ENCODE data around the gene FSHR.

The FSHR gene

DNA sequence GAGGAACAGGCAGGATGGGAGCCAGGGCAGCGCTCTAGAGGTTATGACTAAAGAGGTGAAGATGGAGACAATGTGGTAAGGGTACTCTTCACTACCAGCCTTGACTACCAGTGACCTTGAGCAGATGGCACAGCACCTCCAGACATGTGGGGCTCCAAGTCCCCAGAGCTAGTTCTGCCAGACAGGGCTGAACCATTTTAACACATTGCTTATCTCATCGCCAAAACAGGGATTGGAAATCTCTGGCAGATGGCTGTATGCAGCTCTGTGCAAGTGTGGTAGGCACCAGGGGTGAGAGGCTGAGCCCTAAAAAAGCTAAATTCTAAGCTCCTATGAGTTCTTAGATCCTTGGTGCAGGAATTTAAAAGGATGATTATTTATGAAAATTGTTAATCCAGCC, 41.3 kb downstream of the FSHR start:
- no peaks in the 10 kb centered on the region for H3K27me3 ChIP-seq (ENCODE audit: control insufficient read depth, insufficient read depth, low read length)
- H3K4me1 ChIP-seq (ENCODE audit: control insufficient read depth, insufficient read depth, low read length): no peaks in the 10 kb centered on the region
- H3K9me3 ChIP-seq (ENCODE audit: control insufficient read depth, insufficient read depth, low read depth, low read length): no peaks in the 10 kb centered on the region
- H3K4me3 ChIP-seq (ENCODE audit: low read depth, low read length): no peak overlapping the region
- H3K9ac ChIP-seq (ENCODE audit: low read length): no peak overlapping the region
- no peak overlapping the region for H3K27ac ChIP-seq (ENCODE audit: low read depth, low read length)
- H3K36me3 ChIP-seq (ENCODE audit: control insufficient read depth, insufficient read depth, low read length): no peaks in the 10 kb centered on the region

DNA sequence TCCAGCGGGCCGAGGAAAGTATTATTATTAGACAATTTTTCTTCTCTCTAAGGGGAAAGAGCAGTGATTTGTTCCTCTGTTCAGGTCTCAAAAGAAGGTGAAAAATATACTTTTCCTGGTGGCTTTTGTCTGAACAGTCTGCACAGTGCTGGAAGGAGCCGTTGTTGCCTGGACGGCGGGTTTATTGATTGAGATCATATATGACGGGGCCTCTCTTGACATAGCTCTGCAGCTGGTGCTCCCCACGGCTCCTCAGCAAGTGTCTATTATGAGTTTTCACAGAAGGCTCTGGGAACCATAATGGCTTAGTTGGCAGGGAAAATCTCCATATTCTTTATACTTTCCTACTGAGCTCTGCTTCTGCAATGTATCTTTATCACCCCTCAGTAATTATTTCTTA, 42.9 kb downstream of the FSHR start:
- Histone ChIP-seq H3K4me3 (ENCODE audit: low read depth, low read length) (no peak overlapping the region), H3K36me3 (ENCODE audit: control insufficient read depth, insufficient read depth, low read length) (no peaks in the 10 kb centered on the region), H3K9ac (ENCODE audit: low read length) (no peak overlapping the region), H3K4me1 (ENCODE audit: control insufficient read depth, insufficient read depth, low read length) (no peaks in the 10 kb centered on the region), H3K27me3 (ENCODE audit: control insufficient read depth, insufficient read depth, low read length) (no peaks in the 10 kb centered on the region), H3K27ac (ENCODE audit: low read depth, low read length) (no peak overlapping the region), H3K9me3 (ENCODE audit: control insufficient read depth, insufficient read depth, low read depth, low read length) (no peaks in the 10 kb centered on the region)

DNA sequence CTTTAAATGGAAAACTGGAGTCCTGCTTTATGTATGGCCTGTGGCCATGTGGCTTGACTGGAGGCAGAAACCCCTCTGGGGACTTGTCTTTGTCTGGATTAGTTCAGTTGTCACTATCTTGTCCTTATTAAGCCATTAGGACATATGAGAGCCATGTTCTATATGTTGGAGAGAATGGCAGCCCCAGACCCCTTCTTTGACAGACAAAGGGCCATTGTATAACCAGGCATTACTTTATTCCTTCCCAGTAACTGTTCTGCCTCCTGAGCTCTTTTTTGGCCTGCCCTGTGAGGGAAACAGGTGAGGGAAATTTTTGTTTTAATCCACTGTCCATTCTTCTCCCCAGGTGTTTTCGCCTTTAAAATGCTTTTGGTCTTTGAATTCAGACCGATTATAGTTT, 43.3 kb downstream of the FSHR start:
- Histone ChIP-seq H3K27me3 (ENCODE audit: control insufficient read depth, insufficient read depth, low read length) (no peaks in the 10 kb centered on the region), H3K4me1 (ENCODE audit: control insufficient read depth, insufficient read depth, low read length) (no peaks in the 10 kb centered on the region), H3K4me3 (ENCODE audit: low read depth, low read length) (no peak overlapping the region), H3K9ac (ENCODE audit: low read length) (no peak overlapping the region), H3K9me3 (ENCODE audit: control insufficient read depth, insufficient read depth, low read depth, low read length) (no peaks in the 10 kb centered on the region), H3K27ac (ENCODE audit: low read depth, low read length) (no peak overlapping the region), H3K36me3 (ENCODE audit: control insufficient read depth, insufficient read depth, low read length) (no peaks in the 10 kb centered on the region)

DNA sequence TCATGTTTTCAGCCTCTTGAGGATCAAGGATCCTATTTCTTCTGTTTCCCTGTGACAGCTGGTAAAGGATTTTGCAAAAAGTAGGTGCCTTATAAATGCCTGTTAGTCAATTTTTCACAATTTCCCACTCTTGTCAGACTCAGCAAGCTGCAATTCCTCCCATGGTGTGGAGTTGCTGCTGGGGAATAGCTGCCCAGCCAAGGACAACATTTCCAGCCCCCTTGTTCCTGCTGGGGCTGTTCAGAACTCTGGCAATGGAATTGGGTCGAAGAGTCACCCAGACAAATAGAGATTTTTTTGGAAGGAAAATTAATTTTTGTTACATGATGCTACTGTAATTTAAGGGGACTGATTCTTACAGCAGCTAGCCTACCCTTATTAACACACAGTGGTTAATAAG, 43.7 kb downstream of the FSHR start:
- H3K9me3 ChIP-seq (ENCODE audit: control insufficient read depth, insufficient read depth, low read depth, low read length): no peaks in the 10 kb centered on the region
- no peaks in the 10 kb centered on the region for H3K27me3 ChIP-seq (ENCODE audit: control insufficient read depth, insufficient read depth, low read length)
- no peaks in the 10 kb centered on the region for H3K4me1 ChIP-seq (ENCODE audit: control insufficient read depth, insufficient read depth, low read length)
- no peak overlapping the region for H3K27ac ChIP-seq (ENCODE audit: low read depth, low read length)
- H3K4me3 ChIP-seq (ENCODE audit: low read depth, low read length): no peak overlapping the region
- no peak overlapping the region for H3K9ac ChIP-seq (ENCODE audit: low read length)
- H3K36me3 ChIP-seq (ENCODE audit: control insufficient read depth, insufficient read depth, low read length): no peaks in the 10 kb centered on the region

DNA sequence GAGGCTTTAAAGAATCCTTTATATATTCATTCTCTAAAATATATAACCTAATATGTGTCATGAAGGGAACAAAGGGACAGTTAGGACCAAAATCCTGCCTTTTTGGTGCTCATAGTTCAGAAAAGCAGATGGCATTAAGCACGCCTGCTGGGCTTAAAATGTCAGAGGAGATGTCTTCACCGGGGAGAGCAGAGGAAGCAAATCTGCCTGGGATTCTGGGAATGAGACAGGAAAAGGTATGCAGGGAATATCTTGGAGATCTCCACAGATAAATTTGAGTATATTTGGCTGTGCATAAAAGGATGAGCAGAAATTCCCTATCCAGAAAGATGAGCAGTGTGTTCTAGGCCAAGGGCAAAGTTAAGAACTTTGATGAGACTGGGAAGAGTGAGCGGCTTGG, 45.5 kb downstream of the FSHR start:
- Histone ChIP-seq H3K27me3 (ENCODE audit: control insufficient read depth, insufficient read depth, low read length) (no peaks in the 10 kb centered on the region), H3K9me3 (ENCODE audit: control insufficient read depth, insufficient read depth, low read depth, low read length) (no peaks in the 10 kb centered on the region), H3K4me3 (ENCODE audit: low read depth, low read length) (no peak overlapping the region), H3K36me3 (ENCODE audit: control insufficient read depth, insufficient read depth, low read length) (no peaks in the 10 kb centered on the region), H3K4me1 (ENCODE audit: control insufficient read depth, insufficient read depth, low read length) (no peaks in the 10 kb centered on the region), H3K9ac (ENCODE audit: low read length) (no peak overlapping the region), H3K27ac (ENCODE audit: low read depth, low read length) (no peak overlapping the region)

DNA sequence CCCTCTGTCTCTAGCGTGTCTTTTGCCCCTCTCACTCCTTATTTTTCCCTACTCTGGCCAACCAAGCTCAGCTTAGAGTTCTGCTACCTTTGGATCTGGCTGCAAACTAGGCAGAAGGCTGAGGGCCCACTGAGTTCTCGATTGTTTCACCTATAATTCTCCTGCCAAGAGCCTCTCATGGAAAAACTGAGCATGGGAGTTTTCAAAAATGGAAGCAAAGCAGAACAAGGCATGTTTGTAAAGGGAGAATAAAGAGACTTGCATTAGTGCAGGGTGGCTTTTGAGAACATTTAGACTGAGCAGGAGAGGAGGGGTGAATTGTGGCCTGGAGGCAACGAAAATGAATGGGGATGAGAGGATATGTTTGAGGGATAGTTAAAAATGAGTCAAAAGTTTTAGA, 45.9 kb downstream of the FSHR start:
- no peaks in the 10 kb centered on the region for H3K4me1 ChIP-seq (ENCODE audit: control insufficient read depth, insufficient read depth, low read length)
- no peaks in the 10 kb centered on the region for H3K9me3 ChIP-seq (ENCODE audit: control insufficient read depth, insufficient read depth, low read depth, low read length)
- no peak overlapping the region for H3K4me3 ChIP-seq (ENCODE audit: low read depth, low read length)
- H3K27ac ChIP-seq (ENCODE audit: low read depth, low read length): no peak overlapping the region
- H3K9ac ChIP-seq (ENCODE audit: low read length): no peak overlapping the region
- no peaks in the 10 kb centered on the region for H3K36me3 ChIP-seq (ENCODE audit: control insufficient read depth, insufficient read depth, low read length)
- H3K27me3 ChIP-seq (ENCODE audit: control insufficient read depth, insufficient read depth, low read length): no peaks in the 10 kb centered on the region

DNA sequence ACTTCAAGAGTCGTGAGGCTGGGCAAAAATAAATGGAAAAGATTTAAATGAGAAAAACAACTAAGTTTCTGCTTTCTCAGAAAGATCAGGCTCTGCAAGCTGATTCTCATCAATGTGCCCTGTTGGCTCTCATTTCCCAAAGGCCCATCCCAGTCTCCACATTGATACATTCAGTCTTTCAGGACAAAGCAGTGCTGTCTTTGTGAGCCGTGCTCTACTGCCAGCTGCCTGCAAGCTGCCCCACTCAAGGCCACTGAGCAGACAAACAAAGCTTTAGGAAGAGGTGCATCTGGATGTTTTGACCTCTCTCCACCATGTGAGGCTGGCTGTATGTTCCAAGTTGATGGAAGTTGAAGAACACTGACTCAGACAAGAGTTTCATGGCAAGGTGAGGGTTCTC, 48.8 kb downstream of the FSHR start:
- Histone ChIP-seq H3K4me1 (ENCODE audit: control insufficient read depth, insufficient read depth, low read length) (no peaks in the 10 kb centered on the region), H3K4me3 (ENCODE audit: low read depth, low read length) (no peak overlapping the region), H3K9ac (ENCODE audit: low read length) (no peak overlapping the region), H3K9me3 (ENCODE audit: control insufficient read depth, insufficient read depth, low read depth, low read length) (no peaks in the 10 kb centered on the region), H3K27me3 (ENCODE audit: control insufficient read depth, insufficient read depth, low read length) (no peaks in the 10 kb centered on the region), H3K36me3 (ENCODE audit: control insufficient read depth, insufficient read depth, low read length) (no peaks in the 10 kb centered on the region), H3K27ac (ENCODE audit: low read depth, low read length) (no peak overlapping the region)

DNA sequence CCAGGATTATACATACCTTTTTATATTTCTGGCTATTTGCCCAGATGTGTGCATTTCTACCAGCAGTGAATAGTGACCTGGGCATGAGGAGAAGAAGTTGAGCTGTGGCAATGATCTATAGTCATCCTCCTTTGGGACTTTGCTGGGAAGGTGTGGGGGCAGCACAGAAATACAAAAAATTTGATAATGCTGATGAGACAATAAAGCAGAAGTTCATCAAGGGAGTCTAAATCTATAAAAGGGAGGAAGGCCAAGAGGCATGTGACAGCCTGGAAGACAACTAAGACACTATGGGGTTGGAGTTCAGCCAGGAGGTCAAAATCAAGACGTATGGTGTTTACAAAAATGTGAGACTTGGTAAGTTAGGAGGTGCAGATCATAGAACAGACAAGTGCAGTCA, 52.2 kb downstream of the FSHR start:
- Histone ChIP-seq H3K4me1 (ENCODE audit: control insufficient read depth, insufficient read depth, low read length) (no peaks in the 10 kb centered on the region), H3K27ac (ENCODE audit: low read depth, low read length) (no peak overlapping the region), H3K36me3 (ENCODE audit: control insufficient read depth, insufficient read depth, low read length) (no peaks in the 10 kb centered on the region), H3K27me3 (ENCODE audit: control insufficient read depth, insufficient read depth, low read length) (no peaks in the 10 kb centered on the region), H3K9ac (ENCODE audit: low read length) (no peak overlapping the region), H3K9me3 (ENCODE audit: control insufficient read depth, insufficient read depth, low read depth, low read length) (no peaks in the 10 kb centered on the region), H3K4me3 (ENCODE audit: low read depth, low read length) (no peak overlapping the region)

DNA sequence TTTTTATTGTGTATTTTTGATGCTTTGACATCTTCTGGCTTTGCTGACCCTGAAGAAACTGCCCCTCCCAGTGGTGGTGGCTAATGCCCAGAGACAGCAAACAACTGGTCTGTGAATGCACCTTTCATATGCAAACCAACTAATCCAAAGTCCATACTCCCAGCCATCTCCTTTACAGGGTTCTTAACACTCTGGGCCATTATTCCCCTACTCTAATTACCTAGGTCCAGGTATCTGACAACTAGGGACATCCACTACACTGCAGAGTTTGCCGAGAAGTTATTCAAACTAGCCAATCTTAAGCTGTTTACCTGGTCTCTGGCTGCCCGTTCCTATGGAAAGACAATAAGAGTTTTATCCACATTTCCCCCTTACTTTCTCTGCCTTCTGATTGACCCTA, 73.6 kb downstream of the FSHR start:
- H3K36me3 ChIP-seq (ENCODE audit: control insufficient read depth, insufficient read depth, low read length): no peaks in the 10 kb centered on the region
- no peak overlapping the region for H3K9ac ChIP-seq (ENCODE audit: low read length)
- peaks cover 3% of the 10 kb centered on the region; the same call in 1 of the 2 replicates for H3K4me1 ChIP-seq (ENCODE audit: control insufficient read depth, insufficient read depth, low read length)
- H3K9me3 ChIP-seq (ENCODE audit: control insufficient read depth, insufficient read depth, low read depth, low read length): peaks cover 14% of the 10 kb centered on the region
- H3K27ac ChIP-seq (ENCODE audit: low read depth, low read length): no peak overlapping the region
- H3K4me3 ChIP-seq (ENCODE audit: low read depth, low read length): 0 out of 2 replicates have a peak overlapping the region, but pooled peaks have one; percentile 11
- H3K27me3 ChIP-seq (ENCODE audit: control insufficient read depth, insufficient read depth, low read length): no peaks in the 10 kb centered on the region

DNA sequence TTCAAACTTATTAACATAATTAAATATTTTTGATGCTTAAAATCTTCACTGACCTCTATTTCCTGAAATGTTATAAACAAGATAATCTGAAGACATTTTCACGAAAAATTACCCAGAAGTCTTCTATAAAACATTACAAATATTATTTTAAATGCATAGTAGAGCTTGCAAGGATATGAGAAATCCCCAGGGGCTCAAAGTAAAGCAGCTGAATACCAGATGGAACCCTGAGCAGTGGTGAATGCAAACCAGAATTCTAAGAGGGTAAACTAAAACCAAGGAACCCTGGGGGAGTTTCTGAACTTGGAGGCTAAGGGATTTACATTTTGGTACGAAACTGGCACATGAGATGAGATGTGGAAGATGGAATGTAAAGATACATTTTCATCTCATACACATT, 83.6 kb downstream of the FSHR start:
- no peak overlapping the region for H3K27ac ChIP-seq (ENCODE audit: low read depth, low read length)
- no peaks in the 10 kb centered on the region for H3K4me1 ChIP-seq (ENCODE audit: control insufficient read depth, insufficient read depth, low read length)
- peaks cover 2% of the 10 kb centered on the region; the same call in 1 of the 2 replicates for H3K9me3 ChIP-seq (ENCODE audit: control insufficient read depth, insufficient read depth, low read depth, low read length)
- H3K4me3 ChIP-seq (ENCODE audit: low read depth, low read length): no peak overlapping the region
- no peaks in the 10 kb centered on the region for H3K36me3 ChIP-seq (ENCODE audit: control insufficient read depth, insufficient read depth, low read length)
- no peaks in the 10 kb centered on the region for H3K27me3 ChIP-seq (ENCODE audit: control insufficient read depth, insufficient read depth, low read length)
- no peak overlapping the region for H3K9ac ChIP-seq (ENCODE audit: low read length)

DNA sequence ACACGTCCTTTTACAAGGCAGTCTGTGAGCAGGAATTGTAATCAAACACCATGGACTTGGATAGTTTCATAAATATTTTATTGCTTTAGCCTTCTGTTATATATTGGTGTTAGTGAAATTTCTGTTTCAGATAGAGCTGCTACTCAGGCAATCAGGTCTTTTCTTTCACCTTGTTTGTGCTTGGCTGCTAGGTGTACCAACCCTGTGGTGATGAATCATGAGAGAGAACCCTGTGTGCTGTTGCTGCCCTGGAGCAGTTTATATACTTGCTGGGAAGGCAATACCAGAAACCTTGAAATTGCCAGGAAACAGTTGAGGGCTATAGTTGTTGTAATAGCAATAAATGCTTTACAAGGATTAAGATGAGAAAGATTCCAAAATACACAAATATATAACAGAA, 84.5 kb downstream of the FSHR start:
- Histone ChIP-seq H3K9me3 (ENCODE audit: control insufficient read depth, insufficient read depth, low read depth, low read length) (peaks cover 2% of the 10 kb centered on the region; the same call in 1 of the 2 replicates), H3K27ac (ENCODE audit: low read depth, low read length) (no peak overlapping the region), H3K4me3 (ENCODE audit: low read depth, low read length) (no peak overlapping the region), H3K36me3 (ENCODE audit: control insufficient read depth, insufficient read depth, low read length) (no peaks in the 10 kb centered on the region), H3K9ac (ENCODE audit: low read length) (no peak overlapping the region), H3K4me1 (ENCODE audit: control insufficient read depth, insufficient read depth, low read length) (no peaks in the 10 kb centered on the region), H3K27me3 (ENCODE audit: control insufficient read depth, insufficient read depth, low read length) (no peaks in the 10 kb centered on the region)

DNA sequence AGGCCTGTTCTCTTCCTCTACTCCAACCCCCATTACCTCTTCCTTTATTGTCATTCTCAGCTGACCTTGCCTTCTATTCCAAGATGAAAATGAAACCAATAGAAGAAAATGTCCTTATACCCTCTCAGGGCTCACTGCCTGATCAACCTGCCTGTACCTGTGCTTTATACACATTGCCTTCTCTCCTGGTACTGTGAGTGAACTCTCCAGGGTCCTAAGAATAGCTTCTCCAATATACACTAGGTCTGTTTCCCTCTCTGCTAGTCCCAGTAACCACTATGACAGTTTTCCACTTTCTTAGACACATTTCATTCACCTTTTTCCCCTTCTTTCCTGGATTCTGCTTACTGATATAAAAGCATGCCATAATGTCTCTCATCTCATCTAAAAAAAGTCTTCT, 85.7 kb downstream of the FSHR start:
- no peak overlapping the region for H3K4me3 ChIP-seq (ENCODE audit: low read depth, low read length)
- no peaks in the 10 kb centered on the region for H3K36me3 ChIP-seq (ENCODE audit: control insufficient read depth, insufficient read depth, low read length)
- H3K9ac ChIP-seq (ENCODE audit: low read length): no peak overlapping the region
- H3K4me1 ChIP-seq (ENCODE audit: control insufficient read depth, insufficient read depth, low read length): no peaks in the 10 kb centered on the region
- no peak overlapping the region for H3K27ac ChIP-seq (ENCODE audit: low read depth, low read length)
- H3K9me3 ChIP-seq (ENCODE audit: control insufficient read depth, insufficient read depth, low read depth, low read length): no peaks in the 10 kb centered on the region
- no peaks in the 10 kb centered on the region for H3K27me3 ChIP-seq (ENCODE audit: control insufficient read depth, insufficient read depth, low read length)
